Lower lobe of right lung (tissue), 2 donors: ENCODE measurements around the gene THBS1. TPM values are rescaled to one million over a fixed set of nuclear protein-coding genes. Genes with fewer than 3 reads are reported as not detected.

ENCODE experiments used
- ATAC-seq, 2 donors: fragments of 200-7000 bp; cut with Tn5 transposase; one replicate each; pipeline ENCODE4 v1.9.1; 2020 to 2022; ENCODE audit warnings: mild to moderate bottlenecking in 2 of 2, moderate library complexity in 2 of 2
- DNase-seq: peaks from one replicate; pipeline ENCODE4 v3.0.0-alpha.2; 2020
- H3K27ac ChIP-seq: fragments of 200-600 bp; one replicate; pipeline ENCODE4 v1.8.0; 2022
- H3K27me3 ChIP-seq: fragments of 200-600 bp; one replicate; pipeline ENCODE4 v1.8.0; 2022; ENCODE audit warnings: low read depth
- H3K36me3 ChIP-seq: fragments of 200-600 bp; one replicate; pipeline ENCODE4 v1.8.0; 2022; ENCODE audit warnings: mild to moderate bottlenecking
- H3K4me1 ChIP-seq: fragments of 200-600 bp; one replicate; pipeline ENCODE4 v1.8.0; 2022
- H3K4me3 ChIP-seq: fragments of 200-600 bp; one replicate; pipeline ENCODE4 v1.8.0; 2022; ENCODE audit warnings: mild to moderate bottlenecking
- H3K9me3 ChIP-seq: fragments of 200-600 bp; one replicate; pipeline ENCODE4 v1.8.0; 2022
- CTCF ChIP-seq: fragments of 200-600 bp; IDR thresholded peaks from one replicate; pipeline ENCODE4 v1.8.0; 2022; ENCODE audit warnings: antibody characterized with exemption, mild to moderate bottlenecking
- intact Hi-C: fragments of 100-400 bp; cut with DNase I; formaldehyde crosslinking; loops from one replicate; pipeline ENCODE4 v1.11.0; 2022
- total RNA-seq: library from RNA; stranded (reverse); fragmentation: NEBNext Ultra II Directional; extraction: Animal tissue kit (Norgen Biotek cat#: 25700); gene quantifications from one replicate; pipeline ENCODE4 v1.2.1, GENCODE V29; 2021
- donor health status: DM: no; HTN: yes; CAD: no; lungs with severe emphysema.

The THBS1 gene
- total RNA-seq, 1 donor from 2014 or later, result 226 TPM

- no peaks in the 10 kb centered on the region for H3K9me3 ChIP-seq
- ATAC-seq (no peak), DNase-seq (no peak)
- H3K4me3 ChIP-seq, result no peak overlapping the region
- H3K36me3 ChIP-seq, result no peaks in the 10 kb centered on the region
- TF ChIP-seq CTCF, result no peak
- no peak overlapping the region for H3K27ac ChIP-seq
- no peaks in the 10 kb centered on the region for H3K4me1 ChIP-seq
- intact Hi-C loops, result no loop called here
- H3K27me3 ChIP-seq, result no peaks in the 10 kb centered on the region
Observed at GRCh38 chr15:39555885-39556284, 25.0 kb upstream of the THBS1 start.

GRCh38 chr15:39556461-39556860 lies 24.4 kb upstream of the THBS1 start:
- no peaks in the 10 kb centered on the region for H3K36me3 ChIP-seq
- H3K4me3 ChIP-seq, result no peak overlapping the region
- no peak for TF ChIP-seq CTCF
- H3K4me1 ChIP-seq, result no peaks in the 10 kb centered on the region
- DNase-seq (no peak), ATAC-seq (no peak)
- intact Hi-C loops, result no loop called here
- no peaks in the 10 kb centered on the region for H3K9me3 ChIP-seq
- H3K27ac ChIP-seq, result no peak overlapping the region
- H3K27me3 ChIP-seq, result no peaks in the 10 kb centered on the region

- H3K4me3 ChIP-seq, result no peak overlapping the region
- no peak for DNase-seq
- TF ChIP-seq CTCF, result no peak
- no peaks in the 10 kb centered on the region for H3K27me3 ChIP-seq
- no peaks in the 10 kb centered on the region for H3K9me3 ChIP-seq
- ATAC-seq, result no peak
- no peaks in the 10 kb centered on the region for H3K36me3 ChIP-seq
- H3K4me1 ChIP-seq, result no peaks in the 10 kb centered on the region
- no peak overlapping the region for H3K27ac ChIP-seq
- intact Hi-C loops, result no loop called here
Observed at GRCh38 chr15:39558421-39558820, 22.5 kb upstream of the THBS1 start.

GRCh38 chr15:39564972-39565665 lies 15.8 kb upstream of the THBS1 start:
- no peaks in the 10 kb centered on the region for H3K36me3 ChIP-seq
- DNase-seq, result no peak
- intact Hi-C loops, result no loop called here
- H3K4me1 ChIP-seq, result no peaks in the 10 kb centered on the region
- no peaks in the 10 kb centered on the region for H3K9me3 ChIP-seq
- no peak for TF ChIP-seq CTCF
- H3K27me3 ChIP-seq, result no peaks in the 10 kb centered on the region
- H3K27ac ChIP-seq, result no peak overlapping the region
- H3K4me3 ChIP-seq, result no peak overlapping the region
- no peak for ATAC-seq

GRCh38 chr15:39565851-39566250 lies 15.0 kb upstream of the THBS1 start:
- Histone ChIP-seq H3K4me3 (no peak overlapping the region), H3K36me3 (no peaks in the 10 kb centered on the region), H3K4me1 (no peaks in the 10 kb centered on the region), H3K27me3 (no peaks in the 10 kb centered on the region), H3K27ac (no peak overlapping the region), H3K9me3 (no peaks in the 10 kb centered on the region)
- ATAC-seq, result no peak
- no peak for DNase-seq
- no peak for TF ChIP-seq CTCF
- intact Hi-C loops, result no loop called here
